Uterus (tissue), 4 donors: ENCODE results near the gene ACBD6. TPM values are rescaled to one million over a fixed set of nuclear protein-coding genes. Genes with fewer than 3 reads are reported as not detected.

Experiments used
- DNase-seq, 2 donors: peaks; one replicate each; pipeline ENCODE4 v3.0.0-alpha.2; 2019 to 2020
- H3K27ac ChIP-seq, 2 donors: fragments of 200-600 bp; sonication (generic); 1 replicate in 1 of 2; 2 replicates in 1 of 2; pipeline ENCODE4 v1.5.1; 2016 to 2018
- H3K27me3 ChIP-seq, 2 donors: fragments of 200-600 bp; sonication (generic); one replicate each; pipeline ENCODE4 v1.5.1; 2018 to 2019; ENCODE audit warnings: control low read depth in 1 of 2
- H3K36me3 ChIP-seq, 2 donors: fragments of 200-600 bp; sonication (generic); one replicate each; pipeline ENCODE4 v1.5.1; 2019; ENCODE audit warnings: control low read depth in 1 of 2
- H3K4me1 ChIP-seq, 2 donors: fragments of 200-600 bp; sonication (generic); one replicate each; pipeline ENCODE4 v1.5.1; 2018 to 2019; ENCODE audit warnings: control low read depth in 1 of 2
- H3K4me3 ChIP-seq, 2 donors: fragments of 200-600 bp; sonication (generic); 1 replicate in 1 of 2; 2 replicates in 1 of 2; pipeline ENCODE4 v1.5.1; 2018 to 2019; ENCODE audit warnings: mild to moderate bottlenecking in 1 of 2
- H3K9me3 ChIP-seq, 2 donors: fragments of 200-600 bp; sonication (generic); one replicate each; pipeline ENCODE4 v1.5.1; 2019; ENCODE audit warnings: control low read depth in 1 of 2
- POLR2A ChIP-seq, 2 donors: fragments of 450-650 bp; IDR thresholded peaks; one replicate each; pipeline ENCODE4 v1.6.1; 2016; ENCODE audit warnings: antibody characterized with exemption in 2 of 2, mild to moderate bottlenecking in 1 of 2, moderate library complexity in 1 of 2
- intact Hi-C: fragments of 100-400 bp; cut with DNase I; formaldehyde crosslinking; loops from one replicate; pipeline ENCODE4 v1.15.1; 2023; ENCODE audit warnings: low total_unique reads
- microRNA-seq: library from miRNA; unstranded; fragments of <30 nt; microRNA quantifications from one replicate; pipeline ENCODE4, GENCODE V29; 2016; ENCODE audit warnings: borderline microRNAs expressed, borderline replicate concordance
- small RNA-seq: library from RNA; depleted of rRNA; stranded (forward); fragments of <200 nt; gene quantifications from one replicate; pipeline ENCODE3, GENCODE V24; 2016
- total RNA-seq, 4 donors: library from RNA; depleted of rRNA in 3 of 4; stranded (reverse); fragments of >200 nt in 3 of 4; gene quantifications; one replicate each; pipeline versions ENCODE4 v1.1.0 to v1.2.4, GENCODE V29; 2014 to 2023
- TF ChIP-seq, protein P1 (sequence below), 4 experiments: fragments of 200-600 bp in 2 of 4; fragments of 450-650 bp in 2 of 4; sonication (generic) in 2 of 4; IDR thresholded peaks; one replicate each; pipeline ENCODE4 v1.5.1; 2016 to 2019; ENCODE audit warnings: antibody characterized with exemption in 4 of 4, mild to moderate bottlenecking in 2 of 4, moderate library complexity in 1 of 4
- donor health status: DM: yes; HTN: yes; CAD: no.

ACBD6 gene
- total RNA-seq, 4 donors from 2014 or later: 22.1 to 54.7 (median 39.6) TPM

DNA sequence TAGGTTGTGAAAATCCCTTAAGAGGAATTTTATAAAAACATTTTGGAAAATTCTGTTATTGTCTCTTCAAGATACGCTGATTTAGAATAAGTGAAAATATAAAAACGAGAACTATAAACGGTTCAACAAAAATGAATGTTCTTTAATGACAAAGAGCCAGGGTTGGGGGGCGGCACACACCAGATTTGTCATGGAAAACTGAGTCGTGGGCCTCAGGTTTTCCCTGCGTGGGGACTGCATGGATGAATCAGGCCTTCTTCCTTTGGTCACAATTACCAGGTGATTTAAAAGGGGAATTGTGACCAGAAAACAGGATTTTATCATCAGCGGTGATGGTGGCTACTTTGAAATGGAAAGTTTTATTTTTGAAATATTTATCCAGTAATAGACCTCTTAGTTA lies 263.7 kb downstream of the ACBD6 start:
- intact Hi-C loops: no loop called here
- Histone ChIP-seq H3K9me3 (no peaks in the 10 kb centered on the region), H3K4me3 (no peak overlapping the region), H3K27me3 (peaks cover 34 to 61% of the 10 kb centered on the region in 2 donors), H3K36me3 (no peaks in the 10 kb centered on the region), H3K27ac (no peak overlapping the region), H3K4me1 (peaks cover 0 to 10% of the 10 kb centered on the region in 2 donors)
- DNase-seq: no peak
- TF ChIP-seq, protein P1, sequence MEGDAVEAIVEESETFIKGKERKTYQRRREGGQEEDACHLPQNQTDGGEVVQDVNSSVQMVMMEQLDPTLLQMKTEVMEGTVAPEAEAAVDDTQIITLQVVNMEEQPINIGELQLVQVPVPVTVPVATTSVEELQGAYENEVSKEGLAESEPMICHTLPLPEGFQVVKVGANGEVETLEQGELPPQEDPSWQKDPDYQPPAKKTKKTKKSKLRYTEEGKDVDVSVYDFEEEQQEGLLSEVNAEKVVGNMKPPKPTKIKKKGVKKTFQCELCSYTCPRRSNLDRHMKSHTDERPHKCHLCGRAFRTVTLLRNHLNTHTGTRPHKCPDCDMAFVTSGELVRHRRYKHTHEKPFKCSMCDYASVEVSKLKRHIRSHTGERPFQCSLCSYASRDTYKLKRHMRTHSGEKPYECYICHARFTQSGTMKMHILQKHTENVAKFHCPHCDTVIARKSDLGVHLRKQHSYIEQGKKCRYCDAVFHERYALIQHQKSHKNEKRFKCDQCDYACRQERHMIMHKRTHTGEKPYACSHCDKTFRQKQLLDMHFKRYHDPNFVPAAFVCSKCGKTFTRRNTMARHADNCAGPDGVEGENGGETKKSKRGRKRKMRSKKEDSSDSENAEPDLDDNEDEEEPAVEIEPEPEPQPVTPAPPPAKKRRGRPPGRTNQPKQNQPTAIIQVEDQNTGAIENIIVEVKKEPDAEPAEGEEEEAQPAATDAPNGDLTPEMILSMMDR (IDR thresholded peaks at IDR 0.05): no peak
- TF ChIP-seq POLR2A (IDR thresholded peaks at IDR 0.05): no peak

Small RNAs within 50 kb of the gene (microRNA-seq; reads per million reads assigned to microRNA genes)
- not detected for gene MIR3121

Small RNAs within 50 kb of the gene (small RNA-seq; reads per million reads assigned to genes)
- gene MIR3121: not detected
- gene RF00019: not detected

Other genes with a start within 250 kb of the ACBD6 start
- not detected for gene OVAAL, start 56.4 kb upstream of the ACBD6 start, total RNA-seq
- gene XPR1, start 129.4 kb upstream of the ACBD6 start, total RNA-seq: 10 to 100 TPM in 3 of 4 donors, 1 to 10 TPM in 1; 10.0 to 29.7 (median 26.2) TPM